Thoracic aorta (tissue), 2 donors: ENCODE results near the gene XRCC6. TPM values are rescaled to one million over a fixed set of nuclear protein-coding genes. Genes with fewer than 3 reads are reported as not detected.

Experiments
- ATAC-seq: fragments of 150-250 bp; one replicate; pipeline ENCODE4 v1.8.0; 2017; ENCODE audit warnings: low read depth; ENCODE audit not compliant: insufficient number of reproducible peaks, low FRiP score
- DNase-seq: peaks from one replicate; pipeline ENCODE4 v3.0.0-alpha.2; 2020; ENCODE audit warnings: low spot score
- H3K27ac ChIP-seq, 2 donors: fragments of 200-600 bp; sonication (generic); 1 replicate in 1 of 2; 2 replicates in 1 of 2; pipeline ENCODE4 v1.5.1; 2016; ENCODE audit warnings: mild to moderate bottlenecking in 2 of 2, moderate library complexity in 2 of 2
- H3K27me3 ChIP-seq: fragments of 200-600 bp; sonication (generic); replicated peaks from 2 replicates; pipeline ENCODE4 v1.6.0; 2016; ENCODE audit warnings: mild to moderate bottlenecking; ENCODE audit not compliant: insufficient read depth
- H3K36me3 ChIP-seq: fragments of 200-600 bp; sonication (generic); one replicate; pipeline ENCODE4 v1.5.1; 2016
- H3K4me1 ChIP-seq, 2 donors: fragments of 200-600 bp; sonication (generic); 1 replicate in 1 of 2; 2 replicates in 1 of 2; pipeline versions ENCODE4 v1.5.1 to v1.6.0; 2016; ENCODE audit warnings: low read depth in 2 of 2, mild to moderate bottlenecking in 1 of 2; ENCODE audit not compliant: control insufficient read depth in 1 of 2
- H3K4me3 ChIP-seq: fragments of 200-600 bp; sonication (generic); 2 replicates; pipeline ENCODE4 v1.5.1; 2016; ENCODE audit warnings: mild to moderate bottlenecking
- H3K9me3 ChIP-seq: fragments of 200-600 bp; sonication (generic); 2 replicates; pipeline ENCODE4 v1.5.1; 2016
- total RNA-seq, 2 donors: library from RNA; depleted of rRNA; stranded (reverse); fragments of >200 nt; gene quantifications; one replicate each; pipeline versions ENCODE4 v1.1.0 to v1.2.3, GENCODE V29; 2016
- TF ChIP-seq, protein P1 (sequence below): fragments of 200-600 bp; sonication (generic); IDR thresholded peaks from one replicate; pipeline ENCODE4 v1.5.1; 2019; ENCODE audit warnings: antibody characterized with exemption

The XRCC6 gene
- total RNA-seq, 2 donors from 2014 or later: 126 to 131 TPM

DNA sequence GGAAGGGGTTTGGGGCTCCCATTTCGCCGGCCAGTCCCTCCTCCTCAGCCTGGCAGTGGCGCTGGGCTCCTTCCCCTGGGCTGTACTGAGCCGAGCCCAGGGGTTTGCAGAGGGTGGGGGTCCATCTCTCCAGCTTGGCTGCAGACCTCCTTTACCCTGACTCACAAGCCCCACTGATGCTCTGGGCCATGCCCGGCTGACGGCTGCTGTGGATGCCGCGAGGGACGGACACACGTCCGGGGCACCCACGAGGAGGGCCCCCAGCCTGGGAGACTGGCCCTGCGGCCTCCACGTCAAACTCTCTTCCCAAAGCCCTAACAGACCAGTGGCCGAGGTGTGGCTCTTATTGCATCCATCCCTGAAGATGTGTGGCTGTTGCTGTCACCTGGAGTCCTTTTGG is 45.6 kb upstream of the XRCC6 start:
- no peak for ATAC-seq
- Histone ChIP-seq H3K36me3 (peaks cover 40% of the 10 kb centered on the region), H3K4me1 (peaks cover 0 to 11% of the 10 kb centered on the region in 2 donors), H3K27me3 (no peaks in the 10 kb centered on the region), H3K27ac (peak overlapping the region; percentile 61 to 64), H3K9me3 (no peaks in the 10 kb centered on the region), H3K4me3 (no peak overlapping the region)
- no peak for DNase-seq
- TF ChIP-seq, protein P1, sequence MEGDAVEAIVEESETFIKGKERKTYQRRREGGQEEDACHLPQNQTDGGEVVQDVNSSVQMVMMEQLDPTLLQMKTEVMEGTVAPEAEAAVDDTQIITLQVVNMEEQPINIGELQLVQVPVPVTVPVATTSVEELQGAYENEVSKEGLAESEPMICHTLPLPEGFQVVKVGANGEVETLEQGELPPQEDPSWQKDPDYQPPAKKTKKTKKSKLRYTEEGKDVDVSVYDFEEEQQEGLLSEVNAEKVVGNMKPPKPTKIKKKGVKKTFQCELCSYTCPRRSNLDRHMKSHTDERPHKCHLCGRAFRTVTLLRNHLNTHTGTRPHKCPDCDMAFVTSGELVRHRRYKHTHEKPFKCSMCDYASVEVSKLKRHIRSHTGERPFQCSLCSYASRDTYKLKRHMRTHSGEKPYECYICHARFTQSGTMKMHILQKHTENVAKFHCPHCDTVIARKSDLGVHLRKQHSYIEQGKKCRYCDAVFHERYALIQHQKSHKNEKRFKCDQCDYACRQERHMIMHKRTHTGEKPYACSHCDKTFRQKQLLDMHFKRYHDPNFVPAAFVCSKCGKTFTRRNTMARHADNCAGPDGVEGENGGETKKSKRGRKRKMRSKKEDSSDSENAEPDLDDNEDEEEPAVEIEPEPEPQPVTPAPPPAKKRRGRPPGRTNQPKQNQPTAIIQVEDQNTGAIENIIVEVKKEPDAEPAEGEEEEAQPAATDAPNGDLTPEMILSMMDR: no peak

DNA sequence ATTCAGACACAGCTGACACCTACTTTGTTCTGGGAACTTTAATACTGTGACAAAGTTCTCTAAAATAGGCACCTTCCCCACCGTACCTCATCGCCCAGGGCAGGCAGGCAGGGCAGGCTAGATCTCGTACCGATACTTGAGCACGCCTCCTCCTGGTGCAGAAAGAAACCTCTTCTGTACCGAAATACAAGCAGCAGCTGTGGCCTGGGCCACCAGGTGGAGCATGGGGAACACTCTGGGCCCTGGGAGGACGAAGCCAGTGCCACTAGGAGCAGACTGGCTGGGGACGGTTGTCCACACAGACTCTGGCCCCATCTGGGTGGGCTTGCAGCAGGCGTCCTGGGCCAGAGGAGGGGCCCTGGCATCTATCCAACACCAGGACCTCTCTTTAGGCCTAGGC is 44.2 kb upstream of the XRCC6 start:
- H3K27me3 ChIP-seq: no peaks in the 10 kb centered on the region
- H3K9me3 ChIP-seq: no peaks in the 10 kb centered on the region
- ATAC-seq (peak; percentile 70), DNase-seq (no peak)
- peaks cover 0 to 11% of the 10 kb centered on the region in 2 donors for H3K4me1 ChIP-seq
- H3K36me3 ChIP-seq: peaks cover 37% of the 10 kb centered on the region
- TF ChIP-seq, protein P1: peak; percentile 76
- H3K4me3 ChIP-seq: no peak overlapping the region
- peak overlapping the region; percentile 34 to 62 for H3K27ac ChIP-seq

DNA sequence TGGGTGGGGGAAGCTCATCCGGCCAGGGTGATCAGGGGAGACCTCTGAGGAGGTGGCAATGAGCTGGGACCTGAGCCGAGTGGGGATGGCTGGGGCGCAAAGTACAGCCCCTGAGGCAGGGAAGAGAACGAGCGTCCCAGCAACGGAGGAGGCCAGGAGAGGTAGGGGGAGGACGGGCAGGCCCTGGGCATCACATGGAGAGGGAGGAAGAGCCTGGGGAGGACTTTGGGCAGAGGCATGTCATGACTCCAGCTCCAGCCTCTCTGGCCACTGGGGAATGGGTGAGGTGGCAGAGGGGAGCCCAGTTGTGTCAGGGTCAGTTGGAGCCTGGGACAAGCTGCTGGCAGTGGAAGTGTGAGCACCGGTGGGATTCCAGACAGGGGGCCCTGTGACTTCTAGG is 43.0 kb upstream of the XRCC6 start:
- H3K27me3 ChIP-seq: no peaks in the 10 kb centered on the region
- H3K36me3 ChIP-seq: peaks cover 39% of the 10 kb centered on the region
- no peak overlapping the region for H3K4me3 ChIP-seq
- H3K27ac ChIP-seq: no peak overlapping the region
- peaks cover 0 to 11% of the 10 kb centered on the region in 2 donors for H3K4me1 ChIP-seq
- no peak for DNase-seq
- TF ChIP-seq, protein P1: no peak
- H3K9me3 ChIP-seq: no peaks in the 10 kb centered on the region
- ATAC-seq: no peak

DNA sequence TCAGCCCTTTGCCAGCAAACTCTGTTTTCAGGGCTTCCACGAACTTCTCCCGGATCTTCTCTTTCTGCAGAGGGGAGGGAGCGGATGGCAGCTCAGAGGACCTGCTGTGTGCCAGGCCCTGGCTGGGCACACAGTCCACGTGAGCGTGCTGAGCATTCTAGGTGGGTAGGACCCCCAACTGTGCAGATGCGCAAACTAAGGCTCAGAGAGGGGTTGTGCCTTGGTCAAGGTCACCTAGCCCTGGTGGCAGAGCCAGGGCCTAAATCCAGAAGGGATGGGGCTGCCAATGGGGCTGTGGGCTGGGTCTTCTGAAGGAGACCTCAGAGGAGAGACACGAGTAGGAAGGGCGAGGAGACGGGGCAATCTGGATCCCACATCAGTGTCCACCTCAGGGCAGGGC is 42.3 kb upstream of the XRCC6 start:
- no peaks in the 10 kb centered on the region for H3K9me3 ChIP-seq
- ATAC-seq (no peak), DNase-seq (no peak)
- no peaks in the 10 kb centered on the region for H3K27me3 ChIP-seq
- H3K36me3 ChIP-seq: peaks cover 38% of the 10 kb centered on the region
- TF ChIP-seq, protein P1: no peak
- H3K27ac ChIP-seq: no peak overlapping the region
- no peak overlapping the region for H3K4me3 ChIP-seq
- peaks cover 0 to 11% of the 10 kb centered on the region in 2 donors for H3K4me1 ChIP-seq

DNA sequence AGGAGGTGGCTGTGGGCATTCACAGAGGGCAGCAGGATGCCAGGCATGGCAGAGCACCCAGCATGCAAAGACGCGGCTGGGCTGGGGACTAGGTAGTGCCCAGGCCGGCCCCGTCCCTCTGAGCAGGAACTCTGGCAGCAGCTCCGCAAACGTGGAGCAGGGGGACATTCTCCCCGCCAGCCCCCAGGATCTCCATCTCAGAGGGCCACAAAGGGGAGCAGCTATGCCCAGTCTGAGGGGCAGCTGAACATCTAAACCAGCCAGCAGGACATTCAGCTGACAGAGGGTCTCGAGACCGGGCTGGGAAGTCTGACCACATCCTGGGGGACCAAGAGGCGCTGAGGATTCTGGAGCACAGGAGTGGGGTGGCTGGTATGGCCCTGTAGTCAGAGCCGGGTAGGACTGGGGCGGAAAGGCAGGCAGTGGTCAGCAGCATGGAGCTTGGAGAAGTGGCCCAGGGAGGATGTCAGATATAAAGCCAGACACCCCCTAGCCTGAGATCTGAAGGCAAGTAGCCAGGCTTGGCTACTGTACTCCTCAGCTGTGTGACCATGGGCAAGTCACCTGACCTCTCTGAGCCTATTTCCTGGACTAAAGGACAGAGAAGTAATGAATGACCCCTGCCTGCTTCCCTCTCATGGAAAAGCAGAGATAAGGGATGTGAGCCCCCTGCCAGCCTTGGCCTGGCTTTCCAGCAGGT is 41.6 kb upstream of the XRCC6 start:
- Histone ChIP-seq H3K27me3 (no peaks in the 10 kb centered on the region), H3K4me1 (peaks cover 0 to 10% of the 10 kb centered on the region in 2 donors), H3K9me3 (no peaks in the 10 kb centered on the region), H3K36me3 (peaks cover 40% of the 10 kb centered on the region), H3K4me3 (no peak overlapping the region), H3K27ac (no peak overlapping the region)
- TF ChIP-seq, protein P1: no peak
- DNase-seq: no peak
- no peak for ATAC-seq
